MM.1S (cell line): Measurements from ENCODE around the gene TMEM14A.
"Not testable (repeated sequence)": the region's sequence is repeated elsewhere in the genome, so short reads cannot be mapped to it uniquely, and the experiment has no call there.

Experiments used
- DNase-seq: peaks from one replicate; pipeline ENCODE4 v3.0.0-alpha.2; 2015
- H2AFZ ChIP-seq: fragments of 300-600 bp; sonication (generic); 2 replicates; pipeline ENCODE4 v1.6.0; 2016; ENCODE audit warnings: antibody characterized with exemption, low read length
- H3F3A ChIP-seq: fragments of 300-600 bp; sonication (generic); 2 replicates; pipeline ENCODE4 v1.6.1; 2016; ENCODE audit warnings: mild to moderate bottlenecking, antibody characterized with exemption, low read length, moderate library complexity, mixed read lengths; ENCODE audit not compliant: insufficient read depth
- H3K27ac ChIP-seq: fragments of 300-600 bp; sonication (generic); 2 replicates; pipeline ENCODE4 v1.5.1; 2016; ENCODE audit warnings: mild to moderate bottlenecking, low read length
- H3K27me3 ChIP-seq: fragments of 300-600 bp; sonication (generic); replicated peaks from 2 replicates; pipeline ENCODE4 v1.6.0; 2016; ENCODE audit warnings: low read length; ENCODE audit not compliant: insufficient read depth
- H3K36me3 ChIP-seq: fragments of 300-600 bp; sonication (generic); replicated peaks from 2 replicates; pipeline ENCODE4 v1.6.1; 2016; ENCODE audit warnings: mild to moderate bottlenecking, low read length, mixed read lengths; ENCODE audit not compliant: insufficient read depth
- H3K4me1 ChIP-seq: fragments of 300-600 bp; sonication (generic); 2 replicates; pipeline ENCODE4 v1.6.1; 2016; ENCODE audit warnings: low read length, mixed read lengths
- H3K4me2 ChIP-seq: fragments of 300-600 bp; sonication (generic); 2 replicates; pipeline ENCODE4 v1.6.0; 2016; ENCODE audit warnings: low read depth, low read length
- H3K4me3 ChIP-seq: fragments of 300-600 bp; sonication (generic); 2 replicates; pipeline ENCODE4 v1.5.1; 2016; ENCODE audit warnings: low read length, mixed read lengths
- H3K79me2 ChIP-seq: fragments of 300-600 bp; sonication (generic); 2 replicates; pipeline ENCODE4 v1.6.1; 2016; ENCODE audit warnings: mixed run types, low read length, mixed read lengths
- H3K9ac ChIP-seq: fragments of 300-600 bp; sonication (generic); 2 replicates; pipeline ENCODE4 v1.6.1; 2016; ENCODE audit warnings: low read length, mixed read lengths
- H3K9me2 ChIP-seq: fragments of 300-600 bp; sonication (generic); replicated peaks from 2 replicates; pipeline ENCODE4 v1.6.1; 2016; ENCODE audit warnings: mild to moderate bottlenecking, low read length, mixed read lengths; ENCODE audit not compliant: insufficient read depth
- H3K9me3 ChIP-seq: fragments of 300-600 bp; sonication (generic); replicated peaks from 2 replicates; pipeline ENCODE4 v1.6.1; 2016; ENCODE audit warnings: mild to moderate bottlenecking, low read length, mixed read lengths; ENCODE audit not compliant: insufficient read depth
- H4K20me1 ChIP-seq: fragments of 300-600 bp; sonication (generic); 2 replicates; pipeline ENCODE4 v1.6.1; 2016; ENCODE audit warnings: mild to moderate bottlenecking, low read length, moderate library complexity, mixed read lengths; ENCODE audit not compliant: insufficient read depth
- EZH2 ChIP-seq: fragments of 300-600 bp; sonication (generic); optimal IDR thresholded peaks from 2 replicates; pipeline ENCODE3; 2017; ENCODE audit warnings: low read depth, mild to moderate bottlenecking, antibody characterized with exemption, low read length, mixed read lengths
- EZH2phosphoT487 ChIP-seq: fragments of 300-600 bp; sonication (generic); IDR thresholded peaks from 2 replicates; pipeline ENCODE4 v1.6.1; 2018; ENCODE audit warnings: antibody characterized with exemption, low read length
- TF ChIP-seq, protein P1 (sequence below): fragments of 300-600 bp; sonication (generic); IDR thresholded peaks from 2 replicates; pipeline ENCODE4 v1.5.1; 2016; ENCODE audit warnings: antibody characterized with exemption, low read length, mixed read lengths

The TMEM14A gene

GRCh38 chr6:52696418-52696817 is 25.5 kb downstream of the TMEM14A start:
- Histone ChIP-seq H3K9me2 (no peaks in the 10 kb centered on the region), H3K27ac (no peak overlapping the region), H3K9ac (no peak overlapping the region), H3K27me3 (no peaks in the 10 kb centered on the region), H2AFZ (no peak overlapping the region), H3K36me3 (no peaks in the 10 kb centered on the region), H3K79me2 (no peaks in the 10 kb centered on the region), H3F3A (no peaks in the 10 kb centered on the region), H3K4me3 (no peak overlapping the region), H3K4me1 (no peaks in the 10 kb centered on the region), H3K9me3 (no peaks in the 10 kb centered on the region), H3K4me2 (no peak overlapping the region), H4K20me1 (no peaks in the 10 kb centered on the region)
- TF ChIP-seq, protein P1, sequence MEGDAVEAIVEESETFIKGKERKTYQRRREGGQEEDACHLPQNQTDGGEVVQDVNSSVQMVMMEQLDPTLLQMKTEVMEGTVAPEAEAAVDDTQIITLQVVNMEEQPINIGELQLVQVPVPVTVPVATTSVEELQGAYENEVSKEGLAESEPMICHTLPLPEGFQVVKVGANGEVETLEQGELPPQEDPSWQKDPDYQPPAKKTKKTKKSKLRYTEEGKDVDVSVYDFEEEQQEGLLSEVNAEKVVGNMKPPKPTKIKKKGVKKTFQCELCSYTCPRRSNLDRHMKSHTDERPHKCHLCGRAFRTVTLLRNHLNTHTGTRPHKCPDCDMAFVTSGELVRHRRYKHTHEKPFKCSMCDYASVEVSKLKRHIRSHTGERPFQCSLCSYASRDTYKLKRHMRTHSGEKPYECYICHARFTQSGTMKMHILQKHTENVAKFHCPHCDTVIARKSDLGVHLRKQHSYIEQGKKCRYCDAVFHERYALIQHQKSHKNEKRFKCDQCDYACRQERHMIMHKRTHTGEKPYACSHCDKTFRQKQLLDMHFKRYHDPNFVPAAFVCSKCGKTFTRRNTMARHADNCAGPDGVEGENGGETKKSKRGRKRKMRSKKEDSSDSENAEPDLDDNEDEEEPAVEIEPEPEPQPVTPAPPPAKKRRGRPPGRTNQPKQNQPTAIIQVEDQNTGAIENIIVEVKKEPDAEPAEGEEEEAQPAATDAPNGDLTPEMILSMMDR: no peak
- TF ChIP-seq EZH2 (no peak), EZH2phosphoT487 (no peak)
- DNase-seq: no peak

DNA sequence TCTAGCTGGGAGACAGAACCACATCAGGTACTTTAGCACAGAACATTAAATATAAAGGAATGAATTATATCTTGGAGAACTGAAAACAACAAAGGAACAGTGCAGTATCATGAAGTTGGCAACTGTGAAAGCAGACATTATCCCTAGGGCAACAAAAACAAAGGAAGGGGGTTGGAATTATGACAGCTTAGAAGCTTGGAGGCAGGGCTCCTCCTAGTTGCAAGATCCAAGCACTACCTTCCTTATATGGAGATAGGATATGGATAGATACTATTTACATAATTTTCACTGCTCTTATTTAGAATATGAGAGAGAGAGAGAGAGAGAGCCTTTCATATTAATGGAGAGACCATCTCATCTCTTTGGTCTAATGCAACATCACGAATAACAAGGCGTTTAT is 27.0 kb downstream of the TMEM14A start:
- no peak overlapping the region for H2AFZ ChIP-seq
- H4K20me1 ChIP-seq: no peaks in the 10 kb centered on the region
- H3K79me2 ChIP-seq: no peaks in the 10 kb centered on the region
- no peak overlapping the region for H3K27ac ChIP-seq
- no peak overlapping the region for H3K4me3 ChIP-seq
- H3K27me3 ChIP-seq: no peaks in the 10 kb centered on the region
- H3K36me3 ChIP-seq: no peaks in the 10 kb centered on the region
- no peaks in the 10 kb centered on the region for H3K9me3 ChIP-seq
- TF ChIP-seq, protein P1: no peak
- TF ChIP-seq EZH2 (no peak), EZH2phosphoT487 (no peak)
- H3K4me2 ChIP-seq: no peak overlapping the region
- no peaks in the 10 kb centered on the region for H3K9me2 ChIP-seq
- no peaks in the 10 kb centered on the region for H3F3A ChIP-seq
- no peak for DNase-seq
- no peak overlapping the region for H3K9ac ChIP-seq
- no peaks in the 10 kb centered on the region for H3K4me1 ChIP-seq

DNA sequence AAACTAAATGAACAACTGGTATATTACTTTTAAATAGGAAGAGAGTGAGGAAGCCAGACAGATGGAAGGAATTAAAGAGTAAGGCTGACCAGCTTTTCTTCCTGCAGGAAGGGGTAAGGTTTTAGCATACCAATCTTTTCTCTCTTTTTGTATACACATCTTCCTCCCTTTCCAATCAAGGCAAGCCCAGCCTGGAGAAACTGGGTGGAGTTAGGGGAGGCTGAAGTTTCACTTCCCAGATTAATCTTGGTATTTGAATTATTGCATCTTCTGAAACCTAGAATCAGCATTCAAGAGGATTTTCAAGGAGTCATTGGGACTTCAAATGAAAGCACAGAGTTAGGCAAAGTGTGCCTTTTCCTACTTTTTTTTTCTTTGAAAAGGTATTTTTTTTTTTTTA is 33.1 kb downstream of the TMEM14A start:
- H3K4me2 ChIP-seq: no peak overlapping the region
- H3K27me3 ChIP-seq: no peaks in the 10 kb centered on the region
- H3K9ac ChIP-seq: no peak overlapping the region
- no peak overlapping the region for H3K27ac ChIP-seq
- no peak overlapping the region for H2AFZ ChIP-seq
- H3K9me3 ChIP-seq: no peaks in the 10 kb centered on the region
- H3F3A ChIP-seq: no peaks in the 10 kb centered on the region
- H3K4me3 ChIP-seq: no peak overlapping the region
- H3K79me2 ChIP-seq: no peaks in the 10 kb centered on the region
- TF ChIP-seq EZH2: no peak
- TF ChIP-seq EZH2phosphoT487: no peak
- TF ChIP-seq, protein P1: no peak
- no peaks in the 10 kb centered on the region for H3K36me3 ChIP-seq
- no peak for DNase-seq
- H3K4me1 ChIP-seq: no peaks in the 10 kb centered on the region
- H4K20me1 ChIP-seq: no peaks in the 10 kb centered on the region
- H3K9me2 ChIP-seq: no peaks in the 10 kb centered on the region

DNA sequence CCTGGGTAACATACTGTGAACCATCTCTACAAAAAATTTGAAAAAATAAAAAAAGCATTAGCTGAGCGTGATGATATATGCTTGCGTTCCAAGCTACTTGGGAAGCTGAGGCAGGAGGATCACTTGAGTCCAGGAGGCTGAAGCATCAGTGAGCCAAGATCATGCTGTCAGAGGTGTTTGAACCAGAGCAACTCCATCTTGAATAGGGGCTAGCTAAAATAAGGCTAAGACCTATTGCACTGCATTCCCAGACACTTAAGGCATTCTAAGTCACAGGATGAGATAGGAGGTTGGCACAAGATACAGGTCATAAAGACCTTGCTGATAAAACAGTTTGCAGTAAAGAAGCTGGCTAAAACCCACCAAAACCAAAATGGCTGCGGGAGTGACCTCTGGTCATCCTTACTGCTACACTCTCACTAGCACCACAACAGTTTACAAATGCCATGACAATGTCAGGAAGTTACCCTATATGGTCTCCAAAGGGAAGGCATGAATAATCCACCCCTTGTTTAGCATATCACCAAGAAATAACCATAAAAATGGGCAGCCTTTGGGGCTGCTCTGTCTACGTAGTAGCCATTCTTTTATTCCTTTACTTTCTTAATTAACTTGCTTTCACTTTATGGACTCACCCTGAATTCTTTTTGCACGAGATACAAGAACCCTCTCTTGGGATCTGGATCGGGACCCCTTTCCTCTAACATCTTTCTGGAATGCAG is 34.0 kb downstream of the TMEM14A start:
- not testable (repeated sequence) for DNase-seq, H3K9ac ChIP-seq, H3K4me2 ChIP-seq, H2AFZ ChIP-seq, H3K27me3 ChIP-seq, H3K4me3 ChIP-seq, H3K9me2 ChIP-seq, H3K36me3 ChIP-seq, H3K27ac ChIP-seq, H3K9me3 ChIP-seq, H3F3A ChIP-seq, H3K4me1 ChIP-seq, H3K79me2 ChIP-seq, H4K20me1 ChIP-seq
